ENCODE results near the gene PCGF2. TPM values are rescaled to one million over a fixed set of nuclear protein-coding genes. Genes with fewer than 3 reads are reported as not detected.
A peak's percentile ranks its signal among the peaks of the same experiment; 100 is the strongest.

The PCGF2 gene
- total and polyA plus RNA-seq, 2 of the 8 experiments (the other 6 are each of a cell fraction or from before 2014, with no cell fraction given): 42.1 to 93.3 TPM

- Histone ChIP-seq H3K4me2 (ENCODE audit: insufficient read depth in 1 of 2, low read depth in 2 of 2, low read length in 2 of 2) (no peak overlapping the region; a peak in 1 of 4 replicates), H3K36me3 (ENCODE audit: control insufficient read depth in 2 of 4, insufficient read depth in 4 of 4, low read length in 3 of 4) (peaks cover 0 to 3% (median 0%) of the 10 kb centered on the region in 4 experiments; a peak in 2 of 8 replicates), H2BK5ac (ENCODE audit: low read depth, low read length) (no peak overlapping the region), H2BK120ac (replicated peaks; ENCODE audit: low read depth, low read length) (no peak overlapping the region), H4K5ac (ENCODE audit: insufficient read length, low read depth, low read length) (no peak overlapping the region), H3K4me1 (replicated peaks in 1 of 4; ENCODE audit: control insufficient read depth in 3 of 4, insufficient read depth in 4 of 4, low read length in 3 of 4) (peaks cover 0 to 10% (median 5%) of the 10 kb centered on the region in 4 experiments; a peak in 5 of 7 replicates), H3K79me2 (ENCODE audit: control insufficient read depth in 1 of 2, insufficient read depth in 2 of 2, low read length in 2 of 2) (no peaks in the 10 kb centered on the region), H4K8ac (ENCODE audit: extremely low read depth, insufficient read depth, low read length) (peak overlapping the region; percentile 31; the same call in 1 of the 2 replicates), H3K4me3 (ENCODE audit: extremely low read depth in 1 of 4, insufficient read depth in 2 of 4, low read depth in 3 of 4, low read length in 4 of 4) (no peak overlapping the region), H2AFZ (ENCODE audit: low read length) (no peak overlapping the region), H2BK12ac (ENCODE audit: low read depth, low read length) (no peak overlapping the region), H3K23ac (ENCODE audit: insufficient read length) (no peak overlapping the region), H3K9ac (replicated peaks in 1 of 4; ENCODE audit: extremely low read depth in 1 of 4, low read depth in 3 of 4, low read length in 3 of 4) (0 out of 7 replicates have a peak overlapping the region, but pooled peaks of 1 of the 4 experiments have one; percentile 14), H2AK5ac (ENCODE audit: low read depth, low read length) (no peak overlapping the region), H2BK15ac (ENCODE audit: low read length) (no peak overlapping the region), H3K79me1 (ENCODE audit: low read depth, low read length) (no peaks in the 10 kb centered on the region), H3K4ac (replicated peaks; ENCODE audit: insufficient read length, low read depth, low read length) (no peak overlapping the region), H3K18ac (ENCODE audit: extremely low read depth, low read length) (no peak overlapping the region), H4K20me1 (replicated peaks in 1 of 2; ENCODE audit: control insufficient read depth in 1 of 2, insufficient read depth in 2 of 2, low read length in 2 of 2) (peaks cover 4 to 15% of the 10 kb centered on the region in 2 experiments), H3K9me3 (ENCODE audit: insufficient read depth in 2 of 2, low read depth in 1 of 2, low read length in 1 of 2) (no peaks in the 10 kb centered on the region), H3K27ac (ENCODE audit: low read depth, low read length) (no peak overlapping the region), H3K23me2 (ENCODE audit: low read depth, low read length) (peaks cover 9% of the 10 kb centered on the region; the same call in 1 of the 2 replicates), H4K91ac (replicated peaks; ENCODE audit: insufficient read length, low read length) (no peak overlapping the region), H3K56ac (replicated peaks; ENCODE audit: insufficient read length, low read depth, low read length) (no peak overlapping the region), H3K27me3 (replicated peaks in 1 of 4; ENCODE audit: control insufficient read depth in 3 of 4, extremely low read depth in 1 of 4, insufficient read depth in 3 of 4, low read length in 3 of 4) (peaks cover 0 to 17% (median 7%) of the 10 kb centered on the region in 4 experiments; a peak in 3 of 7 replicates), H3K14ac (ENCODE audit: insufficient read length) (no peak overlapping the region), H2BK20ac (ENCODE audit: low read length) (no peak overlapping the region)
- ChIA-PET CTCF (ENCODE audit: partially characterized antibody) (interaction anchor here (0.6 to 2.0 kb wide), 18 partner anchors 11 to 903 kb away, joined by 3 to 14 read pairs (median 4); no protein-coding TSS in a partner anchor), POLR2A (ENCODE audit: partially characterized antibody) (interaction anchor here (0.8 to 7.0 kb wide), 9 partner anchors 8 to 50 kb away, joined by 3 to 40 read pairs (median 4); partner anchors contain the start of gene MLLT6)
- DNase-seq (ENCODE audit: low read depth in 1 of 2, low spot score in 2 of 2) (no peak), FAIRE-seq (no peak)
- no peak for TF ChIP-seq YY1 (IDR thresholded peaks at IDR 0.05; ENCODE audit: low read depth, low read length)
- 86% methylated on average over 8 of the region's 8 CpGs; no CpG with 5 or more reads in 1 of the 2 experiments for WGBS, 2 experiments (ENCODE audit: extremely low coverage in 1 of 2, insufficient coverage in 1 of 2, insufficient read length in 1 of 2, insufficient replicate concordance in 2 of 2, low coverage in 1 of 2, low lambda C conversion rate in 2 of 2, missing lambda C conversion rate in 1 of 2)
Observed at GRCh38 chr17:38728290-38728831, 19.8 kb downstream of the PCGF2 start.
